Cardiac fibroblast (primary cell): ENCODE results near the gene RNU1-2.
"Not testable (repeated sequence)": the region's sequence is repeated elsewhere in the genome, so short reads cannot be mapped to it uniquely, and the experiment has no call there.

Experiments used
- DNase-seq, 2 donors: peaks; one replicate each; pipeline versions ENCODE4 v3.0.0 to v3.0.0-alpha.2; 2010; ENCODE audit warnings: low read depth in 2 of 2
- H3K4me3 ChIP-seq, 2 donors: replicated peaks in 1 of 2; 1 replicate in 1 of 2; 2 replicates in 1 of 2; pipeline ENCODE4 v1.5.1; 2011; ENCODE audit warnings: low read depth in 2 of 2, low read length in 2 of 2, mild to moderate bottlenecking in 2 of 2, moderate library complexity in 1 of 2
- TF ChIP-seq, protein P1 (sequence below): IDR thresholded peaks from one replicate; pipeline ENCODE4 v1.5.1; 2011; ENCODE audit warnings: low read depth, mild to moderate bottlenecking, low read length, inconsistent platforms

Gene RNU1-2

DNA sequence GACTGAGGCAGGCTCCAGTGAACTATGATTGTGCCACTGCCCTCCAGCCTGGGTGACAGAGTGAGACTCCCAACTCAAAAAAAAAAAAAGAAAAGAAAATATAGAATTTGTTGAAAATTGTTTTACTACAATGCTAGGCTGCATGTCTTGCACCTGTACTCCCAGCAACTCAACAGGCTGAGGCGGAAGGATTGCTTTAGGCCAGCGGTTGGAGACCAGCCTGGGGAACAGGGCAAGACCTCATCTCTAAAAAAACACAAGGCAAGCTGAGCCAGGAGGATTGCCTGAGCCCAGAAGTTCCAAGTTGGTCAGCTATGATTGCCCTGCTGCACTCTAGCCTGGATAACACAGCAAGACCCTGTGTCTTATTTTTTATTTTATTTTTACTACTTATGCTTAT, 3.2 kb downstream of the RNU1-2 start:
- H3K4me3 ChIP-seq, DNase-seq: not testable (repeated sequence)

DNA sequence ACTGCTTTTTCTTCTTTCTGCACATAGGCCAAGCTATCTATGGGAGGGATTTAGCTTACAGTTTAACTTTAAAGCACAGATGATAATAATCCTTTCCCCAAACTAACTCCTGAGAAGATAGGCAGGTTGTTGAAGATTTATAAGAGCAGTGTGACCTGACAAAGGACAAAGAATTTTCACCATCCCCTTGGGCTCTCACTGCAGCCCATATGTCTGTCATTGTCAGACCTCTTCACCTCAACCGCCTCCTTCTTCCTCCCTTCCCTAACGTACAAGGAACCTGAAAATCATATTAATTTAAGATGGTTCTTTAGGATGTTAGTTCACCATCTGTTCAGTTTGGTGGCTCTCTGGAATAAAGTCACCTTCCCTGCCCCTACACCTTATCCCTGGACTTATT, 5.0 kb downstream of the RNU1-2 start:
- no peak overlapping the region for H3K4me3 ChIP-seq
- DNase-seq: peak; percentile 23 to 53
- TF ChIP-seq, protein P1, sequence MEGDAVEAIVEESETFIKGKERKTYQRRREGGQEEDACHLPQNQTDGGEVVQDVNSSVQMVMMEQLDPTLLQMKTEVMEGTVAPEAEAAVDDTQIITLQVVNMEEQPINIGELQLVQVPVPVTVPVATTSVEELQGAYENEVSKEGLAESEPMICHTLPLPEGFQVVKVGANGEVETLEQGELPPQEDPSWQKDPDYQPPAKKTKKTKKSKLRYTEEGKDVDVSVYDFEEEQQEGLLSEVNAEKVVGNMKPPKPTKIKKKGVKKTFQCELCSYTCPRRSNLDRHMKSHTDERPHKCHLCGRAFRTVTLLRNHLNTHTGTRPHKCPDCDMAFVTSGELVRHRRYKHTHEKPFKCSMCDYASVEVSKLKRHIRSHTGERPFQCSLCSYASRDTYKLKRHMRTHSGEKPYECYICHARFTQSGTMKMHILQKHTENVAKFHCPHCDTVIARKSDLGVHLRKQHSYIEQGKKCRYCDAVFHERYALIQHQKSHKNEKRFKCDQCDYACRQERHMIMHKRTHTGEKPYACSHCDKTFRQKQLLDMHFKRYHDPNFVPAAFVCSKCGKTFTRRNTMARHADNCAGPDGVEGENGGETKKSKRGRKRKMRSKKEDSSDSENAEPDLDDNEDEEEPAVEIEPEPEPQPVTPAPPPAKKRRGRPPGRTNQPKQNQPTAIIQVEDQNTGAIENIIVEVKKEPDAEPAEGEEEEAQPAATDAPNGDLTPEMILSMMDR: peak; percentile 62

DNA sequence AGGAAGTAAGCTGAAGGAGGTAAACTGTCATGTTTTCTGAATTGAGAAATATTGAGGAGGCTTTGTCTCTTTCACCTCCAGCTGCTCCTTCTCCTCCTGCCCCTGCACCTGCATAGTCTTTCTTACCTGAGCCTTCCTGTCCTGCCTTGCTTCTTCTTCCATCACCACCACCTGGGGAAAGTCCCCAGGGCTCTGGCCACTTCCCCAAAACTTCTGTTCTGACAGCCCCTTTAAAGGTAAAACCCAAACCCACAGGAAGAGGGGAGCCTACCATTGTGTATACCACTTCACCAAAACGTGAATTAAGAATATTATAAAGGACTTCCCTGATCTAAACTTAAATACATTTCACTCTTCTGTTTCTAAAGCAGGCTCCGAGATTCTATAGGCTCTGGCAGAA, 5.6 kb downstream of the RNU1-2 start:
- DNase-seq, H3K4me3 ChIP-seq: not testable (repeated sequence)

DNA sequence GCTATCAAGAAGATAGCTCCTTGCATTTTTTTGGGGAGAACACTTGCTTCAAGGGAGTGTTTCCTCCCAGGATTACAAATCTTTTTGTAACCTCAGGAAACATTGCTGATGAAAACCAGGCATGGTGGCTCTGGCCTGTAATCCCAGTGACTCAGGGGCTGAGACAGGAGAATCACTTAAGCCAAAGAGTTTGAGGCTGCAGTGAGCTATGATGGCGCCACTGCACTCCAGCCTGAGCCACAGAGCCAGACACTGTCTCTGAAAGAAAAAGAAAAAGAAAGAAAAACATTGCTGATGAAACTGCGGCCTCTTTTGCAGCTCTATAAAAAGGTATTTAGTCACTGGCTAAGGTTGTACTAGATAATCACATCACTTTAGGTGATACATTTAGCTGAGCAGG, 7.3 kb downstream of the RNU1-2 start:
- TF ChIP-seq, protein P1: no peak
- H3K4me3 ChIP-seq: no peak overlapping the region
- peak; percentile 53 to 80 for DNase-seq

DNA sequence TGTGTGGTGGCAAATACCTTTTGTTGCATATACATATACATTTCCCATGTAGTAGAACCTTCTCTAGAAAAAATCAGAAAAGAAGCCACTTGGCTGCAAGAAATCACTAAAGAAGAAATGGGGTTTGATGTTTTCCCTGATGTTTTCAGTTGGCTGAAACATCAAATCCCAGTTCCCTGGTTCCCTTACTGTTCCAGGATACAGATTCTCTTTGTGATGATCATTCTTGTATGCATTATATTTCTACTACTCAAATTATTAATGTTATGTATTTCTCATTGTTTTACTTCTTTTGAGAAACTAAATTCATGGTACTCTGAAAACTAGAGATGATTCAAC, 7.6 kb downstream of the RNU1-2 start:
- peak overlapping the region in 1 of 2 donors; percentile 62 for H3K4me3 ChIP-seq
- TF ChIP-seq, protein P1: no peak
- no peak for DNase-seq

DNA sequence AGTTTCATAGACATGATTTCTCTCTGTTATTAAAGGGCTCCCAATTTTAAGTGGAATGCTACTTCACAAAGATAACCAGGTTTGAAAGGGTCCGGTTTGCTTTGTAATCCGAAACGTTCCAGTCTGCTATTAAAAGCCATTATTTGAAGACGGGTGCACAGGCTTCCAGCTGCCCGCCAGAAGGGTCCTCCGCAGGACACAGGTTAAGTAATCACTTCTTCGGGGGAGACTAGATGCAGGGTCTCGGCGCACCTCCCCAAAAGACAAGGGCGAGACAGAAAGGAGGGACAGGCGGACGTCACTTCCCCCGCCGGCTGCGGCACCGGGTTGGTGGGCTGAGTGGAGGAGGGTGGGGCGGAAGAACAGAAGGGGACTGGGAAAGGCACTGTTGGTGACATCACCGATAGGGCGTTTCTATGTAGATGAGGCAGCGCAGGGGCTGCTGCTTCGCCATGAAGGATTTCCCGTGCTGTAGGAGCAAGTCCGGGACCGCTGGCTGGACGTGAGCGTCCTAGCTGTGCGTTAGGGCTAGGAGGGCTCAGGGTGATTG, 8.9 kb downstream of the RNU1-2 start:
- DNase-seq: peak; percentile 99 to 100
- TF ChIP-seq, protein P1: no peak
- H3K4me3 ChIP-seq: peak overlapping the region; percentile 49 to 62

DNA sequence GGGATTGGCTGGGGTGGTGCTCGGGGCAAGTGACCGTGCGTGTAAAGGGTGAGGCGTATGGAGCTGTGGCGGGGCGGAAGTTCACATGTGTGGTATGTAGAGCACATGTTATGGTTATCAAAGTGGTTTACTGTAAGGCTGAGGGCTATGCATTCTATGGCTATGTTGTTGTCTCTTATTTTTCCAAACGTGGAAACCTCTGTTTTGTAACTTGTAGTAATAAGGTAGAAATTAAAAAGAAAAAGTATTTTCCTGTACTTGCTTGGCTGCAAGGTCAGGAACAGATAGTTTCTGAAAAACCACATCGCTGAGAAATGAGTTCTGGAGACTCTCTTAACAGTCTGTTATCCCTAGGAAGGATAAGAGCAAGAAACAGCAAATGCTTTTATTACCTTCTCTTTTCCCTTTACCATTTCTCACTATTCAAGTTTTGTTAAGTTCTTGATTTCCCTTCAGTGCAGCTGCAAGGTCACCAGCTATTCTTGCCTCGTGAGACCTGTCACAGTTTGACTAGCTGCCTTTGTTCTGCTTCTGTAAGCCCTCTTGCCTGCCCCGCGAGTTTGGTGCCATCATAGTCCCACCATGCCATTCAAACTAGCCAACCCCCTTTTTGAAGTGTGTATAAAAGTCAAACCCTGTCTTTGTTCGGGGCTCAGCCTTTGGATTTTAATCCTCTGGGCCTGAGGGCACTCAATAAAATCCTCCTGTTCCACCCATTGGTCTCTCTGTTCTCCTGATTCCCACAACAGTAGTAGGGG, 9.5 kb downstream of the RNU1-2 start:
- peak overlapping the region; percentile 49 to 62 for H3K4me3 ChIP-seq
- DNase-seq: peak in 1 of 2 donors; percentile 93

More for the DNA sequence above, 9.5 kb downstream of the RNU1-2 start:
- TF ChIP-seq, protein P1: no peak
